WTC11 (cell line): ENCODE data around the gene CBY2.
A peak's percentile ranks its signal among the peaks of the same experiment; 100 is the strongest.

Experiments
- ELF4 ChIP-seq: sonication (generic); formaldehyde crosslinking; IDR thresholded peaks from 2 replicates; pipeline ENCODE4 v1.8.1; 2022; ENCODE audit warnings: low read depth, mild to moderate bottlenecking, moderate library complexity, missing genetic modification reagents
- ESRRA ChIP-seq: sonication (generic); formaldehyde crosslinking; IDR thresholded peaks from 2 replicates; pipeline ENCODE4 v1.8.1; 2022; ENCODE audit warnings: mild to moderate bottlenecking, missing genetic modification reagents, borderline replicate concordance
- MYBL2 ChIP-seq: sonication (generic); formaldehyde crosslinking; IDR thresholded peaks from 2 replicates; pipeline ENCODE4 v1.8.1; 2023; ENCODE audit warnings: mild to moderate bottlenecking, moderate library complexity, missing genetic modification reagents
- SMAD4 ChIP-seq: sonication (generic); formaldehyde crosslinking; IDR thresholded peaks from 2 replicates; pipeline ENCODE4 v1.8.0; 2022; ENCODE audit warnings: mild to moderate bottlenecking, missing genetic modification reagents
- ZNF423 ChIP-seq: fragments of 250-450 bp; sonication (Bioruptor Pico); IDR thresholded peaks from 2 replicates; pipeline ENCODE4 v2.1.2; 2022; ENCODE audit warnings: mild to moderate bottlenecking, moderate library complexity
- TF ChIP-seq, protein P1 (sequence below): fragments of 200-600 bp; IDR thresholded peaks from 2 replicates; pipeline ENCODE4 v1.8.0; 2022; ENCODE audit warnings: antibody characterized with exemption
- TF ChIP-seq, protein P2 (sequence below): sonication (generic); formaldehyde crosslinking; IDR thresholded peaks from 2 replicates; pipeline ENCODE4 v1.8.0; 2022; ENCODE audit warnings: mild to moderate bottlenecking, missing genetic modification reagents
- TF ChIP-seq, protein P3 (sequence below): fragments of 250-450 bp; sonication (Bioruptor Pico); conservative IDR thresholded peaks from 2 replicates; pipeline ENCODE4 v1.9.0; 2021; ENCODE audit warnings: mild to moderate bottlenecking
- TF ChIP-seq, protein P4 (sequence below): sonication (generic); formaldehyde crosslinking; IDR thresholded peaks from 2 replicates; pipeline ENCODE4 v1.8.1; 2022; ENCODE audit warnings: low read depth, missing genetic modification reagents, borderline replicate concordance
- TF ChIP-seq, protein P5 (sequence below): sonication (generic); formaldehyde crosslinking; IDR thresholded peaks from 2 replicates; pipeline ENCODE4 v1.8.0; 2023; ENCODE audit warnings: missing genetic modification reagents, mild to moderate bottlenecking, borderline replicate concordance

DNA sequence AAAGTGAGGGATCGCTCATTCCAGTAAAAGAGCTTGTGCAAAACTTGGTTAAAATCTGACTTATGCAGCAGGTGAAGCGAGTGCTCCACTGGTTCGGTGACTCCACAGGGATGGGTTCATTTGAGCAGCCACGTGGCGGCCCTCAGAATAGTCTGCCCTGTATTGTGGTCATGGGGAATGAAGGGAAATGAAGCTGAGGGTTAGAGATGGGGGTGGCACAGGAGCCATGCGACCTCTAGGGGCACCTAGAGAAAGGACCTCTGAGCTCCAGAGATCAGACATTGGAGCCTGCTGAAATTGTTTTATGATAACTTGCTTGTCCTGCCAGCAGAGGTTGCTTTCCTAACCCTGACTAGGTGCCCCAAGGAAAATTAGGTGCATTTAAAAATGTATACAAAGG is 26.6 kb downstream of the CBY2 start:
- TF ChIP-seq SMAD4 (CRISPR knock-in tag) (no peak), ELF4 (CRISPR knock-in tag) (no peak), MYBL2 (no peak), ZNF423 (CRISPR knock-in tag) (no peak), ESRRA (no peak)
- TF ChIP-seq, protein P1, sequence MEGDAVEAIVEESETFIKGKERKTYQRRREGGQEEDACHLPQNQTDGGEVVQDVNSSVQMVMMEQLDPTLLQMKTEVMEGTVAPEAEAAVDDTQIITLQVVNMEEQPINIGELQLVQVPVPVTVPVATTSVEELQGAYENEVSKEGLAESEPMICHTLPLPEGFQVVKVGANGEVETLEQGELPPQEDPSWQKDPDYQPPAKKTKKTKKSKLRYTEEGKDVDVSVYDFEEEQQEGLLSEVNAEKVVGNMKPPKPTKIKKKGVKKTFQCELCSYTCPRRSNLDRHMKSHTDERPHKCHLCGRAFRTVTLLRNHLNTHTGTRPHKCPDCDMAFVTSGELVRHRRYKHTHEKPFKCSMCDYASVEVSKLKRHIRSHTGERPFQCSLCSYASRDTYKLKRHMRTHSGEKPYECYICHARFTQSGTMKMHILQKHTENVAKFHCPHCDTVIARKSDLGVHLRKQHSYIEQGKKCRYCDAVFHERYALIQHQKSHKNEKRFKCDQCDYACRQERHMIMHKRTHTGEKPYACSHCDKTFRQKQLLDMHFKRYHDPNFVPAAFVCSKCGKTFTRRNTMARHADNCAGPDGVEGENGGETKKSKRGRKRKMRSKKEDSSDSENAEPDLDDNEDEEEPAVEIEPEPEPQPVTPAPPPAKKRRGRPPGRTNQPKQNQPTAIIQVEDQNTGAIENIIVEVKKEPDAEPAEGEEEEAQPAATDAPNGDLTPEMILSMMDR: peak; percentile 59; the same call in 1 of the 2 replicates
- TF ChIP-seq, protein P2, sequence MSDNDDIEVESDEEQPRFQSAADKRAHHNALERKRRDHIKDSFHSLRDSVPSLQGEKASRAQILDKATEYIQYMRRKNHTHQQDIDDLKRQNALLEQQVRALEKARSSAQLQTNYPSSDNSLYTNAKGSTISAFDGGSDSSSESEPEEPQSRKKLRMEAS (CRISPR knock-in tag): peak; percentile 87
- TF ChIP-seq, protein P3, sequence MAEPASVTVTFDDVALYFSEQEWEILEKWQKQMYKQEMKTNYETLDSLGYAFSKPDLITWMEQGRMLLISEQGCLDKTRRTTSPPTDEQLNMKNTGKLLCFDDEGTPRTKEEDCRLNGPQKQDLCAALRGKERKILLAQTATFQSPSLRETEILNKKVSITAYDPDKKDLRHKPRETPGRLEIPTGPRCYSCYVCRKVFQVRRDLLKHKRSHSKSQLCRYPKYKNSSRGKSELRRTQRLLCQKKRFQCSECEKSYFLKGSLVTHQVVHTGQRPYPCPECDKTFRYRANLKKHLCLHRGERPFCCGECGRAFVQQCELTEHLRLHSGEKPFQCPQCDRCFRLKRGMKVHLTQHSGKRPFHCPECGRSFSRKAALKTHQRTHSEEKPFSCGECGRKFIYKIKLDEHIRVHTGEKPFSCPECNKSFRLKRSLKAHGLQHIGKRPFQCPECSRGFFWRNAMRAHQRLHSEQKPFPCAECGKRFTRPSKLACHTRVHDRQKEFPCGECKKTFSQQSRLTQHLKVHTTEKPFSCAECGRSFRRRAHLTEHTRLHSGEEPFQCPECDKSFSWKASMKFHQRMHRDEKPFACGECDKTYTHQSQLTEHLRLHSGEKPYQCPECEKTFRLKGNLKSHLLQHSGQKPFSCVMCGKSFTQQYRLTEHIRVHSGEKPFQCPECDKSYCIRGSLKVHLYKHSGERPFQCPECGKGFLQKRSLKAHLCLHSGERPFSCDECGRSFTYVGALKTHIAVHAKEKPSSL (CRISPR knock-in tag): no peak
- TF ChIP-seq, protein P4, sequence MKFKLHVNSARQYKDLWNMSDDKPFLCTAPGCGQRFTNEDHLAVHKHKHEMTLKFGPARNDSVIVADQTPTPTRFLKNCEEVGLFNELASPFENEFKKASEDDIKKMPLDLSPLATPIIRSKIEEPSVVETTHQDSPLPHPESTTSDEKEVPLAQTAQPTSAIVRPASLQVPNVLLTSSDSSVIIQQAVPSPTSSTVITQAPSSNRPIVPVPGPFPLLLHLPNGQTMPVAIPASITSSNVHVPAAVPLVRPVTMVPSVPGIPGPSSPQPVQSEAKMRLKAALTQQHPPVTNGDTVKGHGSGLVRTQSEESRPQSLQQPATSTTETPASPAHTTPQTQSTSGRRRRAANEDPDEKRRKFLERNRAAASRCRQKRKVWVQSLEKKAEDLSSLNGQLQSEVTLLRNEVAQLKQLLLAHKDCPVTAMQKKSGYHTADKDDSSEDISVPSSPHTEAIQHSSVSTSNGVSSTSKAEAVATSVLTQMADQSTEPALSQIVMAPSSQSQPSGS (CRISPR knock-in tag): no peak
- TF ChIP-seq, protein P5, sequence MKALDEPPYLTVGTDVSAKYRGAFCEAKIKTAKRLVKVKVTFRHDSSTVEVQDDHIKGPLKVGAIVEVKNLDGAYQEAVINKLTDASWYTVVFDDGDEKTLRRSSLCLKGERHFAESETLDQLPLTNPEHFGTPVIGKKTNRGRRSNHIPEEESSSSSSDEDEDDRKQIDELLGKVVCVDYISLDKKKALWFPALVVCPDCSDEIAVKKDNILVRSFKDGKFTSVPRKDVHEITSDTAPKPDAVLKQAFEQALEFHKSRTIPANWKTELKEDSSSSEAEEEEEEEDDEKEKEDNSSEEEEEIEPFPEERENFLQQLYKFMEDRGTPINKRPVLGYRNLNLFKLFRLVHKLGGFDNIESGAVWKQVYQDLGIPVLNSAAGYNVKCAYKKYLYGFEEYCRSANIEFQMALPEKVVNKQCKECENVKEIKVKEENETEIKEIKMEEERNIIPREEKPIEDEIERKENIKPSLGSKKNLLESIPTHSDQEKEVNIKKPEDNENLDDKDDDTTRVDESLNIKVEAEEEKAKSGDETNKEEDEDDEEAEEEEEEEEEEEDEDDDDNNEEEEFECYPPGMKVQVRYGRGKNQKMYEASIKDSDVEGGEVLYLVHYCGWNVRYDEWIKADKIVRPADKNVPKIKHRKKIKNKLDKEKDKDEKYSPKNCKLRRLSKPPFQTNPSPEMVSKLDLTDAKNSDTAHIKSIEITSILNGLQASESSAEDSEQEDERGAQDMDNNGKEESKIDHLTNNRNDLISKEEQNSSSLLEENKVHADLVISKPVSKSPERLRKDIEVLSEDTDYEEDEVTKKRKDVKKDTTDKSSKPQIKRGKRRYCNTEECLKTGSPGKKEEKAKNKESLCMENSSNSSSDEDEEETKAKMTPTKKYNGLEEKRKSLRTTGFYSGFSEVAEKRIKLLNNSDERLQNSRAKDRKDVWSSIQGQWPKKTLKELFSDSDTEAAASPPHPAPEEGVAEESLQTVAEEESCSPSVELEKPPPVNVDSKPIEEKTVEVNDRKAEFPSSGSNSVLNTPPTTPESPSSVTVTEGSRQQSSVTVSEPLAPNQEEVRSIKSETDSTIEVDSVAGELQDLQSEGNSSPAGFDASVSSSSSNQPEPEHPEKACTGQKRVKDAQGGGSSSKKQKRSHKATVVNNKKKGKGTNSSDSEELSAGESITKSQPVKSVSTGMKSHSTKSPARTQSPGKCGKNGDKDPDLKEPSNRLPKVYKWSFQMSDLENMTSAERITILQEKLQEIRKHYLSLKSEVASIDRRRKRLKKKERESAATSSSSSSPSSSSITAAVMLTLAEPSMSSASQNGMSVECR (CRISPR knock-in tag): no peak
